Testis (tissue), 2 donors: ENCODE data around the gene CWC25.
"Not testable (repeated sequence)": the region's sequence is repeated elsewhere in the genome, so short reads cannot be mapped to it uniquely, and the experiment has no call there.

ENCODE experiments used
- CTCF ChIP-seq, 3 experiments: fragments of 450-650 bp in 2 of 3; fragments of 200-600 bp in 1 of 3; sonication (generic) in 1 of 3; IDR thresholded peaks; one replicate each; pipeline ENCODE4 v1.5.1; 2016 to 2019; ENCODE audit warnings: antibody characterized with exemption in 3 of 3, mild to moderate bottlenecking in 2 of 3, moderate library complexity in 1 of 3
- POLR2A ChIP-seq: fragments of 450-650 bp; IDR thresholded peaks from one replicate; pipeline ENCODE4 v1.6.1; 2017; ENCODE audit warnings: antibody characterized with exemption, mild to moderate bottlenecking, moderate library complexity

DNA sequence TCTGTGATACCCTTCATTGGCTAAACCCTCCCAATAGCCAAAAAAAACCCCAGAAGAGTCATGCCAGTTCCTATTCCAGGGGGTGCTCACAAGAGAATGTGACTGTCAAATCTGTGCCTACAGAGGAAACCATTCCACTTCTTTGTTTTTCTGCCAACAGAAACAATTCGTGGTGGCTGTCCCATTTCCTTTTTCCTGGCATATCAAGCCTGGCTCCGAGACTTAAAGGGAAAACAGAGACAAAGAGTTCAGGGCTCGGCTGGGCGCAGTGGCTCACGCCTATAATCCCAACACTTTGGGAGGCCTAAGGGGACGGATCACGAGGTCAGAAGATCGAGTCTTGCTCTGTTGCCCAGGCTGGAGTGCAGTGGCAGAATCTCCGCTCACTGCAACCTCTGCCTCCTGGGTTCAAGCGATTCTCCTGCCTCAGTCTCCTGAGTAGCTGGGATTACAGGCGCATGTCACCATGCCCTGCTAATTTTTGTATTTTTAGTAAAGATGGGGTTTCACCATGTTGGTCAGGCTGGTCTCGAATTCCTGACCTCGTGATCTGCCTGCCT lies 34.9 kb downstream of the CWC25 start:
- TF ChIP-seq CTCF (IDR thresholded peaks at IDR 0.05); POLR2A: not testable (repeated sequence)
